Spleen (tissue), 7 donors: ENCODE results near the gene USP6.

ENCODE experiments used
- POLR2A ChIP-seq, 3 donors: fragments of 450-650 bp; IDR thresholded peaks; one replicate each; pipeline ENCODE4 v1.5.1; 2017; ENCODE audit warnings: antibody characterized with exemption in 3 of 3, mild to moderate bottlenecking in 1 of 3
- POLR2AphosphoS5 ChIP-seq, 3 donors: sonication (generic); formaldehyde crosslinking; IDR thresholded peaks; one replicate each; pipeline ENCODE4 v1.5.1; 2017; ENCODE audit warnings: antibody characterized with exemption in 3 of 3
- TF ChIP-seq, protein P1 (sequence below), 11 experiments: fragments of 200-600 bp in 7 of 11; fragments of 450-650 bp in 4 of 11; sonication (generic) in 4 of 11; IDR thresholded peaks in 8 of 11; conservative IDR thresholded peaks in 3 of 11; 1 replicate in 7 of 11; 2 replicates in 4 of 11; pipeline versions ENCODE4 v1.4.0 to v1.8.0; 2016 to 2021; ENCODE audit warnings: antibody characterized with exemption in 11 of 11, inconsistent platforms in 4 of 11, mild to moderate bottlenecking in 1 of 11
- donor health status: DM: no; HTN: no; CAD: no; lungs with moderate emphysema.
- donor health status: DM: no; HTN: no; CAD: no.
- donor health status: DM: no; HTN: no; CAD: no.

- TF ChIP-seq, protein P1, sequence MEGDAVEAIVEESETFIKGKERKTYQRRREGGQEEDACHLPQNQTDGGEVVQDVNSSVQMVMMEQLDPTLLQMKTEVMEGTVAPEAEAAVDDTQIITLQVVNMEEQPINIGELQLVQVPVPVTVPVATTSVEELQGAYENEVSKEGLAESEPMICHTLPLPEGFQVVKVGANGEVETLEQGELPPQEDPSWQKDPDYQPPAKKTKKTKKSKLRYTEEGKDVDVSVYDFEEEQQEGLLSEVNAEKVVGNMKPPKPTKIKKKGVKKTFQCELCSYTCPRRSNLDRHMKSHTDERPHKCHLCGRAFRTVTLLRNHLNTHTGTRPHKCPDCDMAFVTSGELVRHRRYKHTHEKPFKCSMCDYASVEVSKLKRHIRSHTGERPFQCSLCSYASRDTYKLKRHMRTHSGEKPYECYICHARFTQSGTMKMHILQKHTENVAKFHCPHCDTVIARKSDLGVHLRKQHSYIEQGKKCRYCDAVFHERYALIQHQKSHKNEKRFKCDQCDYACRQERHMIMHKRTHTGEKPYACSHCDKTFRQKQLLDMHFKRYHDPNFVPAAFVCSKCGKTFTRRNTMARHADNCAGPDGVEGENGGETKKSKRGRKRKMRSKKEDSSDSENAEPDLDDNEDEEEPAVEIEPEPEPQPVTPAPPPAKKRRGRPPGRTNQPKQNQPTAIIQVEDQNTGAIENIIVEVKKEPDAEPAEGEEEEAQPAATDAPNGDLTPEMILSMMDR (IDR thresholded peaks at IDR 0.05 in 8 of 11, conservative IDR thresholded peaks at IDR 0.05 in 3 of 11), result no peak
- no peak for TF ChIP-seq POLR2A (IDR thresholded peaks at IDR 0.05)
- TF ChIP-seq POLR2AphosphoS5 (IDR thresholded peaks at IDR 0.05), result no peak
Observed at GRCh38 chr17:5133311-5133710, 17.5 kb downstream of the USP6 start.
